Measurements from ENCODE around the gene EXOC1.

DNA sequence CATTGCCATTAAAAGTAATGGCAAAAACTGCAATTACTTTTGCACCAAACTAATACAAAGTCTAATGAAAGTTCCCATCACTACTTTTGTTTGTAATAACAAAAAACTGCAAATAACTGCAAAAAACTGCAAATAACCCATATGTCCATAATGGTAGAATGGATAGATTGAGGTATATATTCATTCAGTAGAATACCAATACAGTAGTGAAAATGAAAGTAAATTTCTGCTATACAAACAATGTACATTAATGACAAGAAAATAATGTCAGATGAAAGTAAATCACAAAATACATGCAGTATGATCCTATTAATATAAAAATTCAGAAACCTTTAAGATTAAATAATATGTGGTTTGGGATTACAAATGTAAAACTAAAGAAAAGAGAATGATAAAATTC lies 54.0 kb downstream of the EXOC1 start:
- TF ChIP-seq POLR2A (IDR thresholded peaks at IDR 0.05) = no peak
- no peak for TF ChIP-seq POLR2AphosphoS5 (IDR thresholded peaks at IDR 0.05)

Measured in spleen (tissue), 3 donors.